Peyer's patch (tissue), 4 donors: ENCODE data around the gene EZH2.

Source experiments
- POLR2A ChIP-seq, 2 donors: fragments of 450-650 bp; IDR thresholded peaks; one replicate each; pipeline ENCODE4 v1.5.1; 2017; ENCODE audit warnings: antibody characterized with exemption in 2 of 2, mild to moderate bottlenecking in 2 of 2, moderate library complexity in 2 of 2
- TF ChIP-seq, protein P1 (sequence below), 6 experiments: fragments of 450-650 bp in 4 of 6; fragments of 200-600 bp in 2 of 6; sonication (generic) in 1 of 6; IDR thresholded peaks; one replicate each; pipeline ENCODE4 v1.5.1; 2017 to 2019; ENCODE audit warnings: antibody characterized with exemption in 6 of 6, mild to moderate bottlenecking in 3 of 6, moderate library complexity in 1 of 6

DNA sequence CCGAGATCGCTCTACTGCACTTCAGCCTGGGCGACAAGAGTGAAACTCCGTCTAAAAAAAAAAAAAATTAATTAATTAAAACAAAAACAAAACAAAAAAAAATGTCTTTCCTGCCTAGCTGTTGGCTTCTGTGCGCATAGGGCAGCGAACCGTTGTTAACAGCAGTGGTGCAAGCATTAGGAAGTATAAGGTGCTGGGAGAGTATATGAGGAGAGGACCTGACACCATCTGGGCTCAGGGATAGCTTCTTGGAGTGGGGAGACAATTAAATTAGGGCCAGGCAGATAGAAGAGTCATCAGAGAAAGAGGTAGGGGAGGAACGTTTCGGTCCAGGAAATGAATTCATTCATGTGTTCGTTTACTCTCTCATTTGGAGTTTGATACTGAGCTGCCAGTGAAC is 46.2 kb upstream of the EZH2 start:
- TF ChIP-seq, protein P1, sequence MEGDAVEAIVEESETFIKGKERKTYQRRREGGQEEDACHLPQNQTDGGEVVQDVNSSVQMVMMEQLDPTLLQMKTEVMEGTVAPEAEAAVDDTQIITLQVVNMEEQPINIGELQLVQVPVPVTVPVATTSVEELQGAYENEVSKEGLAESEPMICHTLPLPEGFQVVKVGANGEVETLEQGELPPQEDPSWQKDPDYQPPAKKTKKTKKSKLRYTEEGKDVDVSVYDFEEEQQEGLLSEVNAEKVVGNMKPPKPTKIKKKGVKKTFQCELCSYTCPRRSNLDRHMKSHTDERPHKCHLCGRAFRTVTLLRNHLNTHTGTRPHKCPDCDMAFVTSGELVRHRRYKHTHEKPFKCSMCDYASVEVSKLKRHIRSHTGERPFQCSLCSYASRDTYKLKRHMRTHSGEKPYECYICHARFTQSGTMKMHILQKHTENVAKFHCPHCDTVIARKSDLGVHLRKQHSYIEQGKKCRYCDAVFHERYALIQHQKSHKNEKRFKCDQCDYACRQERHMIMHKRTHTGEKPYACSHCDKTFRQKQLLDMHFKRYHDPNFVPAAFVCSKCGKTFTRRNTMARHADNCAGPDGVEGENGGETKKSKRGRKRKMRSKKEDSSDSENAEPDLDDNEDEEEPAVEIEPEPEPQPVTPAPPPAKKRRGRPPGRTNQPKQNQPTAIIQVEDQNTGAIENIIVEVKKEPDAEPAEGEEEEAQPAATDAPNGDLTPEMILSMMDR (IDR thresholded peaks at IDR 0.05), result no peak
- TF ChIP-seq POLR2A (IDR thresholded peaks at IDR 0.05), result no peak
